ENCODE data around the gene NDFIP1.
"Not testable (repeated sequence)": the region's sequence is repeated elsewhere in the genome, so short reads cannot be mapped to it uniquely, and the experiment has no call there.

GRCh38 chr5:142088855-142089479 lies 19.6 kb upstream of the NDFIP1 start:
- TF ChIP-seq, protein P1, sequence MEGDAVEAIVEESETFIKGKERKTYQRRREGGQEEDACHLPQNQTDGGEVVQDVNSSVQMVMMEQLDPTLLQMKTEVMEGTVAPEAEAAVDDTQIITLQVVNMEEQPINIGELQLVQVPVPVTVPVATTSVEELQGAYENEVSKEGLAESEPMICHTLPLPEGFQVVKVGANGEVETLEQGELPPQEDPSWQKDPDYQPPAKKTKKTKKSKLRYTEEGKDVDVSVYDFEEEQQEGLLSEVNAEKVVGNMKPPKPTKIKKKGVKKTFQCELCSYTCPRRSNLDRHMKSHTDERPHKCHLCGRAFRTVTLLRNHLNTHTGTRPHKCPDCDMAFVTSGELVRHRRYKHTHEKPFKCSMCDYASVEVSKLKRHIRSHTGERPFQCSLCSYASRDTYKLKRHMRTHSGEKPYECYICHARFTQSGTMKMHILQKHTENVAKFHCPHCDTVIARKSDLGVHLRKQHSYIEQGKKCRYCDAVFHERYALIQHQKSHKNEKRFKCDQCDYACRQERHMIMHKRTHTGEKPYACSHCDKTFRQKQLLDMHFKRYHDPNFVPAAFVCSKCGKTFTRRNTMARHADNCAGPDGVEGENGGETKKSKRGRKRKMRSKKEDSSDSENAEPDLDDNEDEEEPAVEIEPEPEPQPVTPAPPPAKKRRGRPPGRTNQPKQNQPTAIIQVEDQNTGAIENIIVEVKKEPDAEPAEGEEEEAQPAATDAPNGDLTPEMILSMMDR (IDR thresholded peaks at IDR 0.05 in 4 of 5, conservative IDR thresholded peaks at IDR 0.05 in 1 of 5): not testable (repeated sequence)
- TF ChIP-seq POLR2A (IDR thresholded peaks at IDR 0.05): not testable (repeated sequence)
